Tibial nerve (tissue), 4 donors: Measurements from ENCODE around the gene TK1. TPM values are rescaled to one million over a fixed set of nuclear protein-coding genes. Genes with fewer than 3 reads are reported as not detected.

ENCODE experiments used
- DNase-seq, 2 donors: peaks; one replicate each; pipeline ENCODE4 v3.0.0-alpha.2; 2019; ENCODE audit warnings: low spot score in 2 of 2
- H3K27ac ChIP-seq, 4 donors: fragments of 200-600 bp; sonication (generic) in 3 of 4; one replicate each; pipeline ENCODE4 v1.5.1; 2017 to 2019; ENCODE audit warnings: mild to moderate bottlenecking in 1 of 4
- H3K27me3 ChIP-seq, 2 donors: fragments of 200-600 bp; sonication (generic) in 1 of 2; one replicate each; pipeline versions ENCODE4 v1.5.1 to v1.6.0; 2017 to 2019
- H3K36me3 ChIP-seq, 3 donors: fragments of 200-600 bp; sonication (generic); one replicate each; pipeline ENCODE4 v1.5.1; 2018 to 2019
- H3K4me1 ChIP-seq, 4 donors: fragments of 200-600 bp; sonication (generic) in 3 of 4; one replicate each; pipeline ENCODE4 v1.5.1; 2017 to 2019
- H3K4me3 ChIP-seq, 4 donors: fragments of 200-600 bp; sonication (generic) in 3 of 4; one replicate each; pipeline ENCODE4 v1.5.1; 2017 to 2019; ENCODE audit warnings: mild to moderate bottlenecking in 1 of 4, moderate library complexity in 1 of 4
- H3K9me3 ChIP-seq, 4 donors: fragments of 200-600 bp; sonication (generic) in 3 of 4; one replicate each; pipeline ENCODE4 v1.5.1; 2017 to 2019
- EP300 ChIP-seq, 2 donors: sonication (generic); formaldehyde crosslinking; IDR thresholded peaks; one replicate each; pipeline ENCODE4 v1.6.1; 2017; ENCODE audit warnings: antibody characterized with exemption in 2 of 2, mild to moderate bottlenecking in 1 of 2
- POLR2A ChIP-seq, 2 donors: fragments of 450-650 bp; IDR thresholded peaks; one replicate each; pipeline ENCODE4 v1.6.1; 2017; ENCODE audit warnings: antibody characterized with exemption in 2 of 2, mild to moderate bottlenecking in 2 of 2, moderate library complexity in 2 of 2
- WGBS, 2 donors: methylation state at CpG; one replicate each; pipeline ENCODE4 v1.1.5; 2018; 5-methylcytosine and 5-hydroxymethylcytosine counted together
- total RNA-seq, 4 donors: library from RNA; depleted of rRNA; stranded (reverse); fragments of >200 nt; gene quantifications; one replicate each; pipeline ENCODE4 v1.1.0, GENCODE V29; 2016
- TF ChIP-seq, protein P1 (sequence below), 5 experiments: fragments of 200-600 bp in 3 of 5; fragments of 450-650 bp in 2 of 5; sonication (generic) in 3 of 5; IDR thresholded peaks; one replicate each; pipeline ENCODE4 v1.5.1; 2016 to 2019; ENCODE audit warnings: antibody characterized with exemption in 5 of 5, mild to moderate bottlenecking in 3 of 5, moderate library complexity in 2 of 5

Gene TK1
- total RNA-seq, 4 donors from 2014 or later, result 1.0 to 6.6 (median 1.6) TPM

DNA sequence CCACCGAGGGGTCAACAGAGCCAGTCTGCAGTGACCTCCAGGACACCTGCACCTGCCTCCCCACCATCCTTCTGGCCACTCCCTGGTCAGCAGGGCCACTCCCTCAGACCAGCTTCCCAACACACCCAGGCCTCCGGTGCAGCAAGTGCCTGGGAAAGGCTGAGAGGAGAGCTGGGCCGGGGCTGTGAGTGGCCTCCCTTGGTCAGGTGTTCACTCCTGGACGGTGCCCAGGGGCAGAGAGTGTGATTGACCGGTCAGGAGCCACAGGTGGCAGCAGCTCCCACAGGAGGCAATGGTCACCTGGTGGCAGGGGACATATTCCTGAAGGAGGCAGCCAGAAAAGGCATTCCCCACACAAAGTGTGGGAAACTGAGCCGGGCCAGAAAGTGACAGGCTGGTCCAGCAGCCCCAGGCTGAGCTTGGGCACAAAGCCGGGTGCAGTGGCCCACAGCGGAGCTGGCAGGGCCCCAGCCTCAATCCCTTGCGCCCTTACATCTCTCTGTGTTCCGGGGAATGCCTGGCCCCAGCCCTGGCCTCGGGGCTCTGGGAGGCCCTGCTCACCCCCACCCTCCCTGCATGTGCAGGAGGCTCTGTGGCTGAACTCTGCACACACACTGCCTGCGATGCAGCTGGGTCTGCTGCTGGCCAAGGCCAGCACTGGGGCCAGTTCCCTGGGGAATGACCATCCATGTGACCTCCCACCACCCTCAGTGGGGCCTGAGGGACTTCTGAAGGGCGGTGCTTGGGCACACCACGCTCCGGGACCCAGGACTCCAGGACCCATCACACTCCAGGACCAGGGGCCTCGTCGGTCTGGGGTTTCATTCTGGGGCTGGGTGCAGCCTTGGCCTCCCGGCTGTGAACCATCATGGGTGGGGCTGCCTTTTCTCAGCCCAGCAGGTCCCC lies 41.9 kb downstream of the TK1 start:
- DNase-seq, result no peak
- Histone ChIP-seq H3K4me3 (no peak overlapping the region), H3K4me1 (peaks cover 8 to 85% (median 29%) of the 10 kb centered on the region in 4 donors), H3K9me3 (no peaks in the 10 kb centered on the region), H3K27me3 (no peaks in the 10 kb centered on the region), H3K36me3 (no peaks in the 10 kb centered on the region), H3K27ac (peak overlapping the region; percentile 40 to 71 (median 54))
- 15 to 21% methylated on average over 8 to 15 of the region's 18 CpGs for WGBS, 2 donors
- TF ChIP-seq, protein P1, sequence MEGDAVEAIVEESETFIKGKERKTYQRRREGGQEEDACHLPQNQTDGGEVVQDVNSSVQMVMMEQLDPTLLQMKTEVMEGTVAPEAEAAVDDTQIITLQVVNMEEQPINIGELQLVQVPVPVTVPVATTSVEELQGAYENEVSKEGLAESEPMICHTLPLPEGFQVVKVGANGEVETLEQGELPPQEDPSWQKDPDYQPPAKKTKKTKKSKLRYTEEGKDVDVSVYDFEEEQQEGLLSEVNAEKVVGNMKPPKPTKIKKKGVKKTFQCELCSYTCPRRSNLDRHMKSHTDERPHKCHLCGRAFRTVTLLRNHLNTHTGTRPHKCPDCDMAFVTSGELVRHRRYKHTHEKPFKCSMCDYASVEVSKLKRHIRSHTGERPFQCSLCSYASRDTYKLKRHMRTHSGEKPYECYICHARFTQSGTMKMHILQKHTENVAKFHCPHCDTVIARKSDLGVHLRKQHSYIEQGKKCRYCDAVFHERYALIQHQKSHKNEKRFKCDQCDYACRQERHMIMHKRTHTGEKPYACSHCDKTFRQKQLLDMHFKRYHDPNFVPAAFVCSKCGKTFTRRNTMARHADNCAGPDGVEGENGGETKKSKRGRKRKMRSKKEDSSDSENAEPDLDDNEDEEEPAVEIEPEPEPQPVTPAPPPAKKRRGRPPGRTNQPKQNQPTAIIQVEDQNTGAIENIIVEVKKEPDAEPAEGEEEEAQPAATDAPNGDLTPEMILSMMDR (IDR thresholded peaks at IDR 0.05), result no peak
- no peak for TF ChIP-seq POLR2A (IDR thresholded peaks at IDR 0.05)
- peak in 1 of 2 donors; percentile 35 for TF ChIP-seq EP300 (IDR thresholded peaks at IDR 0.05)

DNA sequence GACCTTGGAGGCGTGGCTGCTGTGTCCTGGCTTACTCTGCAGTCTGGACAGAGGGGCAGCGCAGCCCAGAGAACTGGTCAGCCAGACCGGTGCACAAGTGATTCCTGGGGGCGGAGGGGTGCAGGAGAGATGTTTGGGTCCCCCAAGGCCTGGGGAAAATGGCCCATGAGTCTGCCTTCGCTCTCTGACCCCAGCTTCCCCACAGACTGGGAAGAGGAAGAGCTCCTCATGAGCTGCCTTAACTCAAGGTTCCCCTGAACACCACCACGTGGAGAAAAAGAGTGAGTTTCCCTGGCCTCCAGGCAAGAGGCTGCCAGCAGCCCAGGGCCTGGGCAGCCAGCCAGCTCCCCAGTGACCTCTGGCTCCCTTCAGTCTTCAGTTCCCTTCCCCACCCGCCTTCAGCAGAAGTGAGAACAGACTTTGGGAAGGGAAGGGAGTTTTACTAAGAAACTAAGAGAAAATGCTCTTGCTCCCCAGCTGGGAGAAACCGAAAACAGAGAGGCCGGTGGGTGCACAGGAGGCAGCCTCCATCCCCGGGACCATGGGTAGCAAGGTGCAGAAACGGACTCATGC lies 42.6 kb downstream of the TK1 start:
- no peak overlapping the region for H3K4me3 ChIP-seq
- H3K27me3 ChIP-seq, result no peaks in the 10 kb centered on the region
- TF ChIP-seq, protein P1 (IDR thresholded peaks at IDR 0.05), result peak in 1 of 5 experiments; percentile 42
- no peak for TF ChIP-seq POLR2A (IDR thresholded peaks at IDR 0.05)
- peak in 1 of 2 donors; percentile 80 for TF ChIP-seq EP300 (IDR thresholded peaks at IDR 0.05)
- H3K27ac ChIP-seq, result peak overlapping the region; percentile 40 to 71 (median 54)
- peak; percentile 75 to 76 for DNase-seq
- peaks cover 8 to 82% (median 29%) of the 10 kb centered on the region in 4 donors for H3K4me1 ChIP-seq
- WGBS, 2 donors, result 11 to 20% methylated on average over 8 to 11 of the region's 11 CpGs
- H3K36me3 ChIP-seq, result no peaks in the 10 kb centered on the region
- no peaks in the 10 kb centered on the region for H3K9me3 ChIP-seq

DNA sequence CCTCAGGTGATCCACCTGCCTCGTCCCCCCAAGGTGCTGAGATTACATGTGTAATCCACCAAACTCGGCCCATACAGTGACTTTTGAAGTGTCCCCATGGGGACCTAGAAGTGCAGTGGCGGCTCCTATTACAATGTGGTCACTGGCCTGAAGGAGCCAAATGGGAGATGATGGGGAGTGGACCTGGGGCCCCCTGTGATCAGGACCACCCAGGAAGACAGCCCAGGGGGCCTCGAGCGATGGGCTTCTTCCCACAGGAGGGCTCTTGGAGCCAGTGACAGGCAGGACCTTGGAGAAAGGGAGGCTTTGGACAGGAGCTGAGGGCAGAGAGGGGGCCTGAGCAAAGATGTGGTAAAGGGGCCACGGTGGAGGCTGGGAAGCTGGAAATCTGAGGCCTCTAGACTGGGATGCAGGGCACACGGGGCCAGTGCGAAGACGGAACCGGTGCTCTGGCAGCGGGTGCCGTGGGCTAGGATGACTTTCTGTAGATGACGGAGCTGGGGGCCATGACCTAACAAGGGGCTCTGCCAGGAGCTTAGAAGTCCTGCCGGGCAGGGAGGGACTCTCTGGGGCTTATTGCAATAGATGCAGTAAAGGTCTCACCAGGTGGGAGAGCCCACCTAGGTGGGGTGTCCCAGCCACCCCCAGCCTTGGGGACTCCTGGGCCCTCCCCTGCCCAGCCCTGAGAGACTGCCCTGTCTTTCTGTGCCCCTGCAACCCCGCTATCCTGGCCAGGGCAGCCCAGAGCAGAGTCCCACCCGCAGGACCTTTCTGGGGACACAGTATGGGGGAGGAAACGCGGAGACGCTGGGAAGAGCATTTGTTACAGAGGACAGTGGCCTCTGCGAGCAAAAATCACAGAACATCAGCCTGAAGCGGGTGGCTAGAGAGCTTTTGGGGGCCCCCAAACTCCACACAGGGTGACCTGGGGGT lies 43.4 kb downstream of the TK1 start:
- no peak for DNase-seq
- Histone ChIP-seq H3K4me3 (no peak overlapping the region), H3K27me3 (no peaks in the 10 kb centered on the region)

DNA sequence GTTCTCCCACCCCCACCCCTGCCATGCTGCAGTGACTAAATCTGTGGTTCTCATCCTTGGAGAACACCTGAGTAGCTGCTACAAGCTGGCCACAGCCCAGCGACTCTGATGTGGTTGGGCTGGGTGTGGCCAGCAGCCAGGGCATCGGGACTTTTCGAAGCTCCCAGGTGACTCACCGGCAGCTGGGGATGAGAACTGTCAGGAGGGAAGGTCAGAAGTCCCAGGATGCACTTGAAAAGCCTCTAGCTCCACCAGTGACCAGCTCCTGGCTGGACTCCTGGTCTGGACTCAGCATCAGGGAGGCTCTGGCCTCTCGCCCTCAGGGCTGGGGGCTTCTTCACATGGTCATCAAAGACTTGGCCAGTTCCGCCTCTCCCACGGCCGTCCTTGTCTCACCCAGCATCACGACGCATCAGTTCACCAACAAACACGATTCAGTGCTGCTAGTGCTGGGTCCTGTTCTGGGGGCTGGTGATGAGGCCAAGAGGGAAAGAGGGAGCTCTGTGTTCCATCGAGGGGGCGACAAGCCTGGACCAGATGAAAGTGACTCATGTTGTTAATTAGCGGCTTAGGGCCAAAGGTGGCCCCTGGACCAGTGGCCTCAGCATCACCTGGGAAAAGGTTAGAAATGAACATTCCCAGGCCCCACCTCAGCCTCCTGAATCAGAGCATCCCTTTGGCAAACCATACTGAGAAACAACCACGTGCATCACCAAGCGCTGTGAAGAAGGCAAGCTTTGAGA lies 44.6 kb downstream of the TK1 start:
- Histone ChIP-seq H3K4me3 (no peak overlapping the region), H3K27me3 (no peaks in the 10 kb centered on the region), H3K36me3 (no peaks in the 10 kb centered on the region), H3K4me1 (peaks cover 8 to 68% (median 31%) of the 10 kb centered on the region in 4 donors), H3K9me3 (no peaks in the 10 kb centered on the region), H3K27ac (no peak overlapping the region)
- TF ChIP-seq EP300 (IDR thresholded peaks at IDR 0.05), result no peak
- TF ChIP-seq POLR2A (IDR thresholded peaks at IDR 0.05), result no peak
- TF ChIP-seq, protein P1 (IDR thresholded peaks at IDR 0.05), result no peak
- WGBS, 2 donors, result 79 to 86% methylated on average over 13 to 15 of the region's 16 CpGs
- DNase-seq, result no peak

More for the DNA sequence above, 43.4 kb downstream of the TK1 start:
- H3K4me1 ChIP-seq, result peaks cover 8 to 77% (median 29%) of the 10 kb centered on the region in 4 donors
- 71 to 78% methylated on average over 18 to 21 of the region's 21 CpGs for WGBS, 2 donors
- peak overlapping the region in 2 of 4 donors; percentile 66 to 67 for H3K27ac ChIP-seq
- H3K9me3 ChIP-seq, result no peaks in the 10 kb centered on the region
- H3K36me3 ChIP-seq, result no peaks in the 10 kb centered on the region
- TF ChIP-seq EP300 (IDR thresholded peaks at IDR 0.05) (no peak), POLR2A (IDR thresholded peaks at IDR 0.05) (no peak)
- TF ChIP-seq, protein P1 (IDR thresholded peaks at IDR 0.05), result no peak
